PC-3 (cell line): ENCODE data around the gene SERPINA12. TPM values are rescaled to one million over a fixed set of nuclear protein-coding genes. Genes with fewer than 3 reads are reported as not detected.

Experiments used
- ATAC-seq: fragments of 200-7000 bp; cut with Tn5 transposase; 2 replicates; pipeline ENCODE4 v1.9.1; 2020; ENCODE audit warnings: mild to moderate bottlenecking, moderate library complexity
- Bru-seq: library from RNA; stranded (reverse); fragments of 400-500 nt; gene quantifications from one replicate; lab custom pipeline; 2021; lab: Mats Ljungman, UMichigan
- BruChase-seq, 2 experiments: library from RNA; stranded (reverse); fragments of 400-500 nt; gene quantifications; one replicate each; lab custom pipeline; 2021; lab: Mats Ljungman, UMichigan
- BruUV-seq: library from RNA; stranded (reverse); fragments of 400-500 nt; replicated peaks from 2 replicates; lab custom pipeline; 2021; lab: Mats Ljungman, UMichigan
- CTCF ChIA-PET: fragments of 300-600 bp; sonication (Branson Sonifier 250); formaldehyde crosslinking; loops from one replicate; lab custom pipeline; 2022; ENCODE audit warnings: antibody characterized with exemption; lab: Charles Lee
- POLR2A ChIA-PET: fragments of 300-600 bp; sonication (Branson Sonifier 250); formaldehyde crosslinking; loops from one replicate; lab custom pipeline; 2022; ENCODE audit warnings: antibody characterized with exemption; ENCODE audit not compliant: unreplicated experiment; lab: Charles Lee
- DNase-seq: peaks from one replicate; pipeline ENCODE4 v3.0.0-alpha.2; 2015
- H2AFZ ChIP-seq: fragments of 300-600 bp; sonication (generic); 2 replicates; pipeline ENCODE4 v1.6.0; 2016; ENCODE audit warnings: antibody characterized with exemption, low read length
- H3F3A ChIP-seq: fragments of 300-600 bp; sonication (generic); one replicate; pipeline ENCODE4 v1.6.0; 2017; ENCODE audit warnings: antibody characterized with exemption, low read length, control low read depth, mild to moderate bottlenecking; ENCODE audit not compliant: unreplicated experiment
- H3K27ac ChIP-seq: fragments of 300-600 bp; sonication (generic); 2 replicates; pipeline ENCODE4 v1.5.1; 2016; ENCODE audit warnings: mild to moderate bottlenecking, low read length
- H3K27me3 ChIP-seq: fragments of 300-600 bp; sonication (generic); 2 replicates; pipeline ENCODE4 v1.6.1; 2016; ENCODE audit warnings: low read length, mixed read lengths
- H3K36me3 ChIP-seq: fragments of 300-600 bp; sonication (generic); 2 replicates; pipeline ENCODE4 v1.6.1; 2016; ENCODE audit warnings: low read depth, mixed run types, low read length, mixed read lengths
- H3K4me1 ChIP-seq: fragments of 300-600 bp; sonication (generic); 2 replicates; pipeline ENCODE4 v1.5.1; 2016; ENCODE audit warnings: low read length; ENCODE audit not compliant: insufficient read depth
- H3K4me2 ChIP-seq: fragments of 300-600 bp; sonication (generic); 2 replicates; pipeline ENCODE4 v1.6.0; 2016; ENCODE audit warnings: low read length
- H3K4me3 ChIP-seq: fragments of 300-600 bp; sonication (generic); 2 replicates; pipeline ENCODE4 v1.5.1; 2016; ENCODE audit warnings: mild to moderate bottlenecking, low read length, mixed read lengths
- H3K79me2 ChIP-seq: fragments of 300-600 bp; sonication (generic); 2 replicates; pipeline ENCODE4 v1.6.1; 2017; ENCODE audit warnings: low read length, mixed read lengths
- H3K9ac ChIP-seq: fragments of 300-600 bp; sonication (generic); 2 replicates; pipeline ENCODE4 v1.6.0; 2016; ENCODE audit warnings: mild to moderate bottlenecking, low read length
- H3K9me2 ChIP-seq: fragments of 300-600 bp; sonication (generic); replicated peaks from 2 replicates; pipeline ENCODE4 v1.6.1; 2016; ENCODE audit warnings: mixed run types, low read length, mixed read lengths
- H3K9me3 ChIP-seq: fragments of 300-600 bp; sonication (generic); 2 replicates; pipeline ENCODE4 v1.6.1; 2016; ENCODE audit warnings: low read length, mixed read lengths
- H4K20me1 ChIP-seq: fragments of 300-600 bp; sonication (generic); 2 replicates; pipeline ENCODE4 v1.6.1; 2016; ENCODE audit warnings: low read length, mixed read lengths
- CTCF ChIP-seq: fragments of 300-600 bp; sonication (generic); conservative IDR thresholded peaks from 2 replicates; pipeline ENCODE4 v1.5.1; 2017; ENCODE audit warnings: antibody characterized with exemption, low read depth, mild to moderate bottlenecking, low read length
- EZH2 ChIP-seq: fragments of 300-600 bp; sonication (generic); IDR thresholded peaks from one replicate; pipeline ENCODE4 v1.6.1; 2017; ENCODE audit warnings: antibody characterized with exemption, mild to moderate bottlenecking, low read length; ENCODE audit not compliant: unreplicated experiment
- EZH2phosphoT487 ChIP-seq: fragments of 300-600 bp; sonication (generic); IDR thresholded peaks from 2 replicates; pipeline ENCODE4 v1.6.1; 2018; ENCODE audit warnings: mild to moderate bottlenecking, antibody characterized with exemption, low read length, borderline replicate concordance
- intact Hi-C: fragments of 100-400 bp; cut with micrococcal nuclease; formaldehyde crosslinking; loops from 2 replicates; pipeline ENCODE4 v1.9.0; 2023
- long read RNA-seq: library from polyadenylated mRNA; unstranded; transcript quantifications from one replicate; pipeline ENCODE4 v2.0.0, GENCODE V29; 2021; ENCODE audit not compliant: unreplicated experiment
- total RNA-seq: library from RNA; depleted of rRNA; stranded (reverse); fragments of >200 nt; gene quantifications from 2 replicates; pipeline ENCODE4 v1.2.3, GENCODE V29; 2014; rRNA removed

SERPINA12 gene
- total RNA-seq = not detected in 2 replicates
- not detected for Bru-seq, nascent RNA
- BruChase-seq, experiment 1, labeled RNA remaining after a 6-hour chase = not detected
- not detected for BruChase-seq, experiment 2, labeled RNA remaining after a 2-hour chase
- long read RNA-seq = 0 reads

- H3K4me3 ChIP-seq = no peak within 1 kb of the TSS
- H3K9ac ChIP-seq = no peak within 1 kb of the TSS
- intact Hi-C loops = no loop called here
- BruUV-seq = no TSS peak
- H4K20me1 ChIP-seq = no peaks in the 10 kb centered on the region
- no peak for TF ChIP-seq EZH2
- TF ChIP-seq CTCF = no peak
- no peak for TF ChIP-seq EZH2phosphoT487
- no peaks in the 10 kb centered on the region for H3K9me2 ChIP-seq
- CTCF ChIA-PET = interaction anchor here (0.5 kb wide), 1 partner anchor 186 kb away, joined by 3 read pairs; no protein-coding TSS in a partner anchor
- H3K9me3 ChIP-seq = no peaks in the 10 kb centered on the region
- H3K4me1 ChIP-seq = no peaks in the 10 kb centered on the region
- no peak for DNase-seq
- H3K79me2 ChIP-seq = no peaks in the 10 kb centered on the region
- H3K4me2 ChIP-seq = no peak within 1 kb of the TSS
- ATAC-seq = no peak
- POLR2A ChIA-PET = no interaction called here
- no peaks in the 10 kb centered on the region for H3F3A ChIP-seq
- no peaks in the 10 kb centered on the region for H3K36me3 ChIP-seq
- H3K27ac ChIP-seq = no peak within 1 kb of the TSS
- H2AFZ ChIP-seq = no peak within 1 kb of the TSS
- peaks cover 7% of the 10 kb centered on the region; the same call in 1 of the 2 replicates for H3K27me3 ChIP-seq
Measured at GRCh38 chr14:94509356-94509755, at the start of gene SERPINA12. Gene SERPINA12 (minus strand): TSS chr14:94509469. CDS start chr14:94498397, 11,072 bp downstream.

GRCh38 chr14:94558842-94559241 lies 49.6 kb upstream of the SERPINA12 start:
- Histone ChIP-seq H3K27ac (no peak overlapping the region), H4K20me1 (no peaks in the 10 kb centered on the region), H3K36me3 (no peaks in the 10 kb centered on the region), H3K4me2 (no peak overlapping the region), H3K79me2 (no peaks in the 10 kb centered on the region), H3K9me2 (no peaks in the 10 kb centered on the region), H3K4me1 (no peaks in the 10 kb centered on the region), H3K4me3 (no peak overlapping the region), H3K27me3 (no peaks in the 10 kb centered on the region), H2AFZ (no peak overlapping the region), H3F3A (no peaks in the 10 kb centered on the region), H3K9me3 (no peaks in the 10 kb centered on the region), H3K9ac (no peak overlapping the region)
- DNase-seq (no peak), ATAC-seq (no peak)
- intact Hi-C loops = no loop called here
- POLR2A ChIA-PET = no interaction called here
- no TSS peak for BruUV-seq
- TF ChIP-seq EZH2 = no peak
- no peak for TF ChIP-seq CTCF
- no peak for TF ChIP-seq EZH2phosphoT487
- CTCF ChIA-PET = no interaction called here

GRCh38 chr14:94557327-94557726 lies 48.1 kb upstream of the SERPINA12 start:
- BruUV-seq = no TSS peak
- TF ChIP-seq EZH2phosphoT487 (no peak), EZH2 (no peak), CTCF (no peak)
- DNase-seq = no peak
- Histone ChIP-seq H3K4me3 (no peak overlapping the region), H3K9ac (no peak overlapping the region), H3K36me3 (no peaks in the 10 kb centered on the region), H3K9me3 (no peaks in the 10 kb centered on the region), H3K4me2 (no peak overlapping the region), H4K20me1 (no peaks in the 10 kb centered on the region), H3F3A (no peaks in the 10 kb centered on the region), H3K4me1 (no peaks in the 10 kb centered on the region), H2AFZ (no peak overlapping the region), H3K79me2 (no peaks in the 10 kb centered on the region), H3K27ac (no peak overlapping the region), H3K27me3 (no peaks in the 10 kb centered on the region), H3K9me2 (no peaks in the 10 kb centered on the region)
- ATAC-seq = no peak
- ChIA-PET POLR2A (no interaction called here), CTCF (no interaction called here)
- intact Hi-C loops = no loop called here
